ENCODE results near the gene DALRD3. TPM values are rescaled to one million over a fixed set of nuclear protein-coding genes. Genes with fewer than 3 reads are reported as not detected.
A peak's percentile ranks its signal among the peaks of the same experiment; 100 is the strongest.

DALRD3 gene
- total RNA-seq, 6 experiments from 2014 or later: 7.5 to 17.0 (median 8.1) TPM

DNA sequence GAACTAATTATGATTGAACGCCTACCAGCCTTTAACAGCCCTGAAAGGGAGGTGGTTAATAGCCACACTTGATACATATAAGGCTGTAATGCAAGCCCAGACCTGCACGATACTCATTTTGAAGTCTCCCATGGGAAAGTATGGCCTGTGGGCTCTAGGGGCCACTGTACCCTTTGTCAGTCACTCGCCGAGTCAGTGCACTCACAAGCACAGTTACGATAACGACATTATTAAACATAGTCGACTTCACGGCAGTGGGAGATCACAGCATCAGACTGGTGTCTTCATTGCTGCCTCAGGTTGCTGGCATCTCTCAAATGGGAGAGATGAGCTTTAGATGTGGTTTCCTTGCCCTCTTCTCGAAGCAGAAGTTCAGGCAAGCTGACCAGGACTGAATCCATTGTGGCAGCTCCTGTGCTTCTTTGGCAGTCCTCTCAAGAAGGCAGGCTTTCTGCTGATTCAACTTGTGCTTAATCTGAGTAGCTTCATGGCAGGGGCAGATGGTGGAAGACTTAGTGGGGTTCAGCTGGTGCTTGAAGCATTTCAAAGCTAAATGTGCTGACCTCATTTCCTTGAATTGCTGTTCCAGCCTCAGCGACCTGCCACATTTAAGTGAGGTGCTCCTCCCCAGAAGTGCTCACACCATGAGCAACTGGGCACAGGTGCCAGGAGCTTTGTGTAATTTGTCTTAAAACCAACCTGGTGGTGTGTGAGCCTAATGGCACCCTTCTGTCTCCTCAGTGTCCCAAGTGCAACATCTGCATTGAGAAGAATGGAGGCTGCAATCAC lies 44.1 kb downstream of the DALRD3 start:
- Histone ChIP-seq H3K27ac (no peak overlapping the region), H3K27me3 (no peaks in the 10 kb centered on the region), H3K4me1 (no peaks in the 10 kb centered on the region), H3K9me3 (no peaks in the 10 kb centered on the region), H3K4me3 (no peak overlapping the region), H3K36me3 (peaks cover 9 to 97% (median 62%) of the 10 kb centered on the region in 4 donors)
- DNase-seq: no peak
- 92% methylated on average over 4 of the region's 10 CpGs for WGBS (ENCODE audit: insufficient coverage, low coverage, low lambda C conversion rate, missing lambda C conversion rate)
- ATAC-seq: no peak
- intact Hi-C loops (cut with DNase I): no loop called here
- no peak for TF ChIP-seq POLR2A (IDR thresholded peaks at IDR 0.05)
- TF ChIP-seq, protein P1, sequence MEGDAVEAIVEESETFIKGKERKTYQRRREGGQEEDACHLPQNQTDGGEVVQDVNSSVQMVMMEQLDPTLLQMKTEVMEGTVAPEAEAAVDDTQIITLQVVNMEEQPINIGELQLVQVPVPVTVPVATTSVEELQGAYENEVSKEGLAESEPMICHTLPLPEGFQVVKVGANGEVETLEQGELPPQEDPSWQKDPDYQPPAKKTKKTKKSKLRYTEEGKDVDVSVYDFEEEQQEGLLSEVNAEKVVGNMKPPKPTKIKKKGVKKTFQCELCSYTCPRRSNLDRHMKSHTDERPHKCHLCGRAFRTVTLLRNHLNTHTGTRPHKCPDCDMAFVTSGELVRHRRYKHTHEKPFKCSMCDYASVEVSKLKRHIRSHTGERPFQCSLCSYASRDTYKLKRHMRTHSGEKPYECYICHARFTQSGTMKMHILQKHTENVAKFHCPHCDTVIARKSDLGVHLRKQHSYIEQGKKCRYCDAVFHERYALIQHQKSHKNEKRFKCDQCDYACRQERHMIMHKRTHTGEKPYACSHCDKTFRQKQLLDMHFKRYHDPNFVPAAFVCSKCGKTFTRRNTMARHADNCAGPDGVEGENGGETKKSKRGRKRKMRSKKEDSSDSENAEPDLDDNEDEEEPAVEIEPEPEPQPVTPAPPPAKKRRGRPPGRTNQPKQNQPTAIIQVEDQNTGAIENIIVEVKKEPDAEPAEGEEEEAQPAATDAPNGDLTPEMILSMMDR (IDR thresholded peaks at IDR 0.05): no peak

DNA sequence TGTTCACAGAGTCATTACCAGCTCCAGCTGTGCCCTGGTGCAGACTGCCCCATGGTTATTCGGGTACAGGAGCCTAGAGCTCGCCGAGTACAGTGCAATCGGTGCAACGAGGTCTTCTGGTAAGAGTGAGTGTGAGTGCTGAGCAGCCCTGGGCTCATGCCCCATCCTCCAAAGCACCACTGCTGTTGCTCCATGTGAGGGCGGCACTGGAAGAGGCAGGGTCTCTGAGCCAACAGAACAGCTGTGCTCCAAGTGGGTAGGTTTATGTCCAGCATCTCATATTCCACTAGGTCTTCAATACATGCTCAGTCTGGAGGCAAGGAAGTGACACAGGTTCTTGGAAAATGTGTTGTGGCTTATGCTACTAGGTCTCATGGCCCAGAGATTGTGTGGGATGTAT lies 47.8 kb downstream of the DALRD3 start:
- TF ChIP-seq, protein P1 (IDR thresholded peaks at IDR 0.05): no peak
- no peak for TF ChIP-seq POLR2A (IDR thresholded peaks at IDR 0.05)
- Histone ChIP-seq H3K36me3 (peaks cover 3 to 92% (median 60%) of the 10 kb centered on the region in 4 donors), H3K27me3 (no peaks in the 10 kb centered on the region), H3K4me3 (no peak overlapping the region), H3K4me1 (no peaks in the 10 kb centered on the region), H3K27ac (no peak overlapping the region), H3K9me3 (no peaks in the 10 kb centered on the region)
- no peak for DNase-seq
- intact Hi-C loops (cut with DNase I): no loop called here
- ATAC-seq: peak in 1 of 4 donors; percentile 24
- WGBS (ENCODE audit: insufficient coverage, low coverage, low lambda C conversion rate, missing lambda C conversion rate): 100% methylated on average over 3 of the region's 6 CpGs

DNA sequence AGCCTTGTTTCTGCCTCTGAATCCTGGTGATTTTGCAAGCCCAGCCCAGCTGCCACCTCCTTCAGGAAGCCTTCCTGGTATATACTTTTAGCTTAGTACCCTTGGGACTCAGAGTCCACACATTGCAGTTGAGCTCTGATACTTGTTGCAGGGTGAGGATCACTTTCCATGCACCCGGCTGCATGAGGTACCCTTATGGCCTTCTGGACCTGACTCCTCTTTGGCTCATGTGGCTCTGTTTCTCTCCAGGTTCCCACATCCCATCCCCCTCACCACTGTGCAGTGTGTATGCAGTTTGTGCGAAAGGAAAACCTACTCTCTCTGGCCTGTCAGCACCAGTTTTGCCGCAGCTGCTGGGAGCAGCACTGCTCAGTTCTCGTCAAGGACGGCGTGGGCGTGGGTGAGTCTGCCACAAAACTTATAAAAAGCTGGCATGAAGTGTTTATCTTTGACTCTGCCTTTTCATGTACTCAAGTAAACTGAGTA lies 51.5 kb downstream of the DALRD3 start:
- no peak for ATAC-seq

GRCh38 chr3:48966367-48966766 lies 52.0 kb downstream of the DALRD3 start:
- WGBS (ENCODE audit: insufficient coverage, low coverage, low lambda C conversion rate, missing lambda C conversion rate): 69% methylated on average over 3 of the region's 3 CpGs
- ATAC-seq: no peak
- Histone ChIP-seq H3K27me3 (no peaks in the 10 kb centered on the region), H3K27ac (no peak overlapping the region), H3K4me3 (no peak overlapping the region), H3K36me3 (peaks cover 1 to 73% (median 32%) of the 10 kb centered on the region in 4 donors), H3K4me1 (no peaks in the 10 kb centered on the region), H3K9me3 (no peaks in the 10 kb centered on the region)
- TF ChIP-seq, protein P1 (IDR thresholded peaks at IDR 0.05): no peak
- TF ChIP-seq POLR2A (IDR thresholded peaks at IDR 0.05): no peak
- intact Hi-C loops (cut with DNase I): no loop called here
- DNase-seq: peak in 1 of 3 donors; percentile 3

More for the DNA sequence above, 51.5 kb downstream of the DALRD3 start:
- intact Hi-C loops (cut with DNase I): no loop called here
- Histone ChIP-seq H3K9me3 (no peaks in the 10 kb centered on the region), H3K36me3 (peaks cover 3 to 79% (median 38%) of the 10 kb centered on the region in 4 donors), H3K27ac (no peak overlapping the region), H3K27me3 (no peaks in the 10 kb centered on the region), H3K4me3 (no peak overlapping the region), H3K4me1 (no peaks in the 10 kb centered on the region)
- DNase-seq: peak in 1 of 3 donors; percentile 29
- no peak for TF ChIP-seq POLR2A (IDR thresholded peaks at IDR 0.05)
- TF ChIP-seq, protein P1 (IDR thresholded peaks at IDR 0.05): no peak
- WGBS (ENCODE audit: insufficient coverage, low coverage, low lambda C conversion rate, missing lambda C conversion rate): 89% methylated on average over 5 of the region's 7 CpGs

MicroRNAs within 50 kb of the gene (microRNA counts, 767-probe panel; counts per million panel counts)
- microRNA hsa-miR-191-5p (13,989 counts per million, percentile 89 among the panel's probes with 10 or more counts), microRNA hsa-miR-425-5p (237 counts per million)

Small RNA genes lying within 50 kb of the gene (microRNA-seq; reads per million reads assigned to microRNA genes)
- gene MIR191 (9,647 to 10,956 reads per million in 2 donors), gene MIR425 (2,044 to 3,133 reads per million in 2 donors)

Small RNA genes lying within 50 kb of the gene (small RNA-seq; reads per million reads assigned to genes)
- gene MIR191: 3,370 to 4,925 reads per million in 2 experiments
- 17.4 to 27.2 reads per million in 2 experiments for gene MIR425

Other genes starting within 250 kb of the DALRD3 start
- 10 to 100 TPM; 21.9 to 31.1 (median 27.2) TPM for gene PRKAR2A, start 170.7 kb downstream of the DALRD3 start, total RNA-seq
- gene SLC25A20, start 119.7 kb downstream of the DALRD3 start, total RNA-seq: 100 to 1,000 TPM in 2 of 6 experiments, 10 to 100 TPM in 4; 54.4 to 114 (median 82.3) TPM
- 10 to 100 TPM; 34.4 to 44.9 (median 38.2) TPM for gene ARIH2, start 99.7 kb downstream of the DALRD3 start, total RNA-seq
- 10 to 100 TPM in 5 of 6 experiments, 1 to 10 TPM in 1; 7.7 to 19.2 (median 11.1) TPM for gene P4HTM, start 28.3 kb downstream of the DALRD3 start, total RNA-seq
- gene WDR6, start 11.2 kb downstream of the DALRD3 start, total RNA-seq: 10 to 100 TPM; 35.7 to 72.9 (median 65.4) TPM
- 100 to 1,000 TPM in 1 of 6 experiments, 10 to 100 TPM in 5; 39.2 to 100 (median 44.8) TPM for gene NDUFAF3, start 3.5 kb upstream of the DALRD3 start, total RNA-seq
- 10 to 100 TPM; 32.0 to 57.3 (median 39.0) TPM for gene IMPDH2, start 10.8 kb upstream of the DALRD3 start, total RNA-seq
- 10 to 100 TPM; 21.9 to 35.7 (median 31.7) TPM for gene QRICH1, start 75.5 kb upstream of the DALRD3 start, total RNA-seq
- 100 to 1,000 TPM in 2 of 6 experiments, 10 to 100 TPM in 4; 81.5 to 148 (median 93.5) TPM for gene QARS1, start 86.2 kb upstream of the DALRD3 start, total RNA-seq
- 10 to 100 TPM; 28.0 to 39.0 (median 34.1) TPM for gene USP19, start 102.2 kb upstream of the DALRD3 start, total RNA-seq
- 100 to 1,000 TPM; 129 to 192 (median 163) TPM for gene LAMB2, start 114.5 kb upstream of the DALRD3 start, total RNA-seq
- 10 to 100 TPM in 2 of 6 experiments, 1 to 10 TPM in 4; 8.0 to 18.9 (median 8.6) TPM for gene CCDC71, start 147.8 kb upstream of the DALRD3 start, total RNA-seq
- gene KLHDC8B, start 153.0 kb upstream of the DALRD3 start, total RNA-seq: 10 to 100 TPM; 10.4 to 15.2 (median 11.5) TPM

All from right lobe of liver (tissue), 6 donors.